ENCODE measurements around the gene ARFGEF3.
"Not testable (repeated sequence)": the region's sequence is repeated elsewhere in the genome, so short reads cannot be mapped to it uniquely, and the experiment has no call there.

ARFGEF3 gene, protein sequence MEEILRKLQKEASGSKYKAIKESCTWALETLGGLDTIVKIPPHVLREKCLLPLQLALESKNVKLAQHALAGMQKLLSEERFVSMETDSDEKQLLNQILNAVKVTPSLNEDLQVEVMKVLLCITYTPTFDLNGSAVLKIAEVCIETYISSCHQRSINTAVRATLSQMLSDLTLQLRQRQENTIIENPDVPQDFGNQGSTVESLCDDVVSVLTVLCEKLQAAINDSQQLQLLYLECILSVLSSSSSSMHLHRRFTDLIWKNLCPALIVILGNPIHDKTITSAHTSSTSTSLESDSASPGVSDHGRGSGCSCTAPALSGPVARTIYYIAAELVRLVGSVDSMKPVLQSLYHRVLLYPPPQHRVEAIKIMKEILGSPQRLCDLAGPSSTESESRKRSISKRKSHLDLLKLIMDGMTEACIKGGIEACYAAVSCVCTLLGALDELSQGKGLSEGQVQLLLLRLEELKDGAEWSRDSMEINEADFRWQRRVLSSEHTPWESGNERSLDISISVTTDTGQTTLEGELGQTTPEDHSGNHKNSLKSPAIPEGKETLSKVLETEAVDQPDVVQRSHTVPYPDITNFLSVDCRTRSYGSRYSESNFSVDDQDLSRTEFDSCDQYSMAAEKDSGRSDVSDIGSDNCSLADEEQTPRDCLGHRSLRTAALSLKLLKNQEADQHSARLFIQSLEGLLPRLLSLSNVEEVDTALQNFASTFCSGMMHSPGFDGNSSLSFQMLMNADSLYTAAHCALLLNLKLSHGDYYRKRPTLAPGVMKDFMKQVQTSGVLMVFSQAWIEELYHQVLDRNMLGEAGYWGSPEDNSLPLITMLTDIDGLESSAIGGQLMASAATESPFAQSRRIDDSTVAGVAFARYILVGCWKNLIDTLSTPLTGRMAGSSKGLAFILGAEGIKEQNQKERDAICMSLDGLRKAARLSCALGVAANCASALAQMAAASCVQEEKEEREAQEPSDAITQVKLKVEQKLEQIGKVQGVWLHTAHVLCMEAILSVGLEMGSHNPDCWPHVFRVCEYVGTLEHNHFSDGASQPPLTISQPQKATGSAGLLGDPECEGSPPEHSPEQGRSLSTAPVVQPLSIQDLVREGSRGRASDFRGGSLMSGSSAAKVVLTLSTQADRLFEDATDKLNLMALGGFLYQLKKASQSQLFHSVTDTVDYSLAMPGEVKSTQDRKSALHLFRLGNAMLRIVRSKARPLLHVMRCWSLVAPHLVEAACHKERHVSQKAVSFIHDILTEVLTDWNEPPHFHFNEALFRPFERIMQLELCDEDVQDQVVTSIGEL (N-terminal part only)

DNA sequence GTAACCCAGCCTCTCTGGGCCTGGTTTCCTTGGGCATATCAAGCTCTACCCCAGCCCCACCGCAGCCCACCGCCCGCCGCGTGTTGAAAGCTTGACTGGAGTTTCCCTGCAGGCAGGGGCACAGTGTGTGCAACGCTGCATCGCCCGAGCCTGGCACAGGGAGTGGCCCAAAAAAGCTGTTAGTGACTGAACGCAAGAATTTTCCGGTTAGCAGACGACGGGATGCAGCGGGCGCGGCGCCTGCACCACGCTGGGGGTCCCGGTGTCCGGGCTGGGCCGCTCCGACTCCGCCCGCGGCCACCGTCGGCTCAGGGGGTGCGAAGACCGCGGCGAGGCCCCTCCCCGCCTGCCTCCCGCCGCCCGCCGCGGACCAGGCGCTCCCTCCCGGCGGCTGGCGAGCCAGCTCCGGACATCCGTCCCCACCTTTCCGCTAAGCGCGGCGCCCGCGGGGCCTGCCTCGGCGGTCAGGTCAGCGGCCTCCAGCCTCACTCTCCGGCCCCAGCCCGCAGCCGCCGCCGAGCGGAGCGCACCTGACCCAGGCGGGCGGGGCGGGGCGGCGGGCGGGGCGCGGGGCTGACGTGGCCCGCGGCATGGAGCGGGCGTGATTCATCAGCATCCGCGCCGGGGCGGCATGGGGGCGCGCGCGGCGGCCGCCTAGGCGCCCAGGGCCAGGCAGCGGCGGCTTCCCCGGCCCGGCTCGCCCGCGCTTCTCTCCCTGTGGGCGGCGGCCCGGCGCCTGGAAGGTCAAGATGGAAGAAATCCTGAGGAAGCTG lies at the start of gene ARFGEF3:
Gene ARFGEF3 (plus strand): TSS at position 602 of the 773 bp plus-strand sequence. CDS start 148 bp downstream, at position 750.
- DNase-seq: peak; percentile 86

DNA sequence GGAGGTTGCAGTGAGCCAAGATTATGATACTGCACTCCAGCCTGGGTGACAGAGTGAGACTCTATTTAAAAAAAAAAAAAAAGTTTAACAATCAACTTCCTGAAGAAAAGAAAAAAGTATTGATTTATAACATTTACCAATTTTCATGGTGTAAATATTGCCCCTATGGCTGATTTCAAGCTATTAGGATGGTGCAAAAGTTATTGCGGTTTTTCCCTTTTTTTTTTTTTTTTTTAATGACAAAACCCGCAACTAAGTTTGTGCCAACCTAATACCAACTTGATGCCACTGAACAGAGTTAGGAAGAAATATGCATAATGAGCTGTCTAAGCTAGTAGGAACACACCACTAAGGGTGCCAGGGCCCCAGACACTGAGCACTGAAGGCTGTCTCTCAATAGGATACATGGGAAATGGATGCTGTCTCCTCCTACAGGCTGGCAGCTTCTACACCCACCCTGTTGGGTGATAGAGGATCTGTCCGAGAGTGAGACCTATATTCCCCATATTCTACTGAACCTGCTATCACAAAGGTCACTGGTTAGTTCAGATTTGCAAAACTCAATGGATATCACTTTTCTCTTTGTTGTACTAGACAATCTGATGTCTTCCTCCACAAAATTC lies 48.0 kb upstream of the ARFGEF3 start:
- DNase-seq: no peak

DNA sequence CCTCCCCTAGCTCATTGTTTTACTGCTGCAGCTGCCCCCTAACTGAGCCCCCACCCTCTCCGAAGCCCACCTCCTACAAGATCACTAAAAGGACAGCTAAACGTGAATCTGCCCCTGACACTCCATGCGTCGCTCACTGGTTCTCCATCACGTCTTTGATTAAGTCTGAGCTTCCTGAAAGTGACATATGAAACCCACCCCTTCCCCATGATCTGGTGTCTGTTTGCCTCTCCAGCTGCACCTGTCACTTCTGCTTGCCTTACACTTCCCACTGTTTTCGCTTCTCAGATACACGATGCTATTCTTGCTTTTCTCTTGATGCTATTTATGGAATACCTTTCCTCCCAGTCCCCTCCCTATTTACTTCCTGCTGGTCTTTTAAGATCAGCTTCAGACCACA lies 46.5 kb upstream of the ARFGEF3 start:
- DNase-seq: peak; percentile 24

DNA sequence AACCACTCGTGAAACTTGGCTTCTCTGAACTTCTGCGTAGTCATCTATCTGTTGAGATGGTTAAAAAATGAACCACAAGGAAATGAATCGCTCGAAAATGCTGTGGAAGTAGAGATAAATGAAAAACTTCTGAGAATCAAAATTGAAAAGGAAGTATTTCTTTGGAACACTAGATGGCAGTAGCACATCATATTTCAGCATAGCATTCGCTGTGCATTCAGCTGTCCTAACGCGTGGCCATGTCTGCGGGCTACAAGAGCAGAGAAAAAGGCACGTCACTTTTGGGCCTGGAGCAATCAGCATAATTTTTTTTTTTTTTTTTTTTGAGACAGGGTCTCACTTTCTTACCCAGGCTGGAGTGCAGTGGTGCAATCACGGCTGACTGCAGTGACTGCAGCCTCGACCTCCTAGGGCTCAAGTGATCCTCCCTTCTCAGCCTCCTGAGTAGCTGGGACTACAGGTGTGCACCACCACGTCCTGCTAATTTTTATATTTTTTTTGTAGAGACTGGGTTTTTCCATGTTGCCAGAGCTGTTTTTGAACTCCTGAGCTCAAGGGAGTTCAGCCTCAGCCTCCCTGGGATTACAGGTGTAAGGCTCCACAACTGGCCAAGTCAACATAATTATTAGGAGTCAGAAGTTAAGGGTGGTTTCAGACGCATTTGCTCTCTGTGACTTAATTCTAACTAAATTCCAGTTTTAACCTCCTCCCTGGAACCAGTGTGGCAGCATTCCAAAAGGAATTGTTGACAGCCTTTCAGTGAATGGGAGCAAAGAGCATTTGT lies 45.7 kb upstream of the ARFGEF3 start:
- DNase-seq: peak; percentile 84

DNA sequence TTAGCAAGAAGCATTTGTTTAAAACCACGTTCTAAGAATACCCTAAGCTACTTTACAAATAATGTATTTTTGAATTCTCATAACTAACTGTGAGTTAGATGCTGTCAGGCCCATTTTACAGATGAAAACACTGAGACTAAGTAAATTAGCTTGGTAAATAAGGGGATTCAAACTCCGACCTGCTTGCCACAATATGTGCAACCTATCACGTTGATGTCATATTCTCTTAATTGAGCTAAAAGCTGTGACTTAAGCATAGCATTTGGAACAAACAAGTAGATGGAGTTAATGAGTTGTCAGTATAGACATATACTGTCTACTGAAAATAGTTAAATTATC lies 45.1 kb upstream of the ARFGEF3 start:
- DNase-seq: no peak

DNA sequence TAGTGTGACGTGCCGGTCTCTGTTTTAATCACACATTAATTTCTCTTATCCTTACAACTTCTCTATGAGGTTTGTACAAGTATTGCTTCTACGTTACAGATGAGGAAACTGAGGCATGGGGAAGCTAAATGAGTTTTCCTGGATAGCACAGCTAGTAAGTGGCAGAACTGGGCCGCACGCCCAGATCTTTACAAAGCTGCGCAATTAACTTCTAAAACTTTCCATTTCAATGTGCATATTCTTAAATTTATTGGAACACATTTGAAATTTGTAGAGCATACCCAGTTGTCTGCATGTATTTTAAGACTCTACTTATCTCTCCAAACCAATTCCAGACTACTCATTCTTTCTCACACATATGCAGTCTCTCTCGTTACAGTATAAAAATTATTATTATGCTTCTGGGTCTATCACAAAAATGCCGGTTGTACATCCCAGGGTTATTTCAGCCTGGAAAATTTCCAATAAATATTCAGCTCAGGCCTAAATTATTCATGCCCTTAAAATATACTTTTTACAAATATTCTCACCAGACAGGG lies 44.3 kb upstream of the ARFGEF3 start:
- DNase-seq: no peak

DNA sequence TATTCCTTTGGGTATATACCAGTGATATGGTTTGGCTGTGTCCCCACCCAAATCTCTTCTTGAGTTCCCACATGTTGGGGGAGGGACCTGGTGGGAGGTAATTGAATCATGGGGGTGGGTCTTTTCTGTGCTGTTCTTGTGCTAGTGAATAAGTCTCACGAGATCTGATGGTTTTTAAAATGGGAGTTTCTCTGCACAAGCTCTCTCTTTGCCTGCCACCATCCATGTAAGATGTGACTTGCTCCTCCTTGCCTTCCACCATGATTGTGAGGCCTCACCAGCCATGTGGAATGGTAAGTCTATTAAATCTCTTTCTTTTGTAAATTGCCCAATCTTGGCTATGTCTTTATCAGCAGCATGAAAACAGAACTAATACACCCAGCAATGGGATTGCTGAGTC lies 42.5 kb upstream of the ARFGEF3 start:
- not testable (repeated sequence) for DNase-seq

DNA sequence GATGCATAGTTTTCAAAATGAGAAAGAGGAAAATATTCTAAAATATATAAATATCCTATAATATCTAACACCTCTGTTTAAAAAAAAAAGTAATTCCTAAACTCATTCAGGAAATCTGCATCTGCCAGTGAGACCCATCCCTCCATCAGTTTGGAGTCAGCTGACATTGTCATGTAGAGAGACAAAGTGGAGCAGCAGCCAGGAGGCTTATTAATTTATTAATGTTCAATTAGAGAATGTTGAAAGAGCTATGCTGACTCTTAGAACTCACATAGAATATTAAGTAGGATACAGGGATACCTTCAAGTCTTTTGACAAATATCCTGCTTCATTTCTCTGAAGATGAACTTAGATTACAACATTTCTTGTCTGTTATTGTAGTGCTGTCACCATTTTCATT lies 41.8 kb upstream of the ARFGEF3 start:
- DNase-seq: no peak

DNA sequence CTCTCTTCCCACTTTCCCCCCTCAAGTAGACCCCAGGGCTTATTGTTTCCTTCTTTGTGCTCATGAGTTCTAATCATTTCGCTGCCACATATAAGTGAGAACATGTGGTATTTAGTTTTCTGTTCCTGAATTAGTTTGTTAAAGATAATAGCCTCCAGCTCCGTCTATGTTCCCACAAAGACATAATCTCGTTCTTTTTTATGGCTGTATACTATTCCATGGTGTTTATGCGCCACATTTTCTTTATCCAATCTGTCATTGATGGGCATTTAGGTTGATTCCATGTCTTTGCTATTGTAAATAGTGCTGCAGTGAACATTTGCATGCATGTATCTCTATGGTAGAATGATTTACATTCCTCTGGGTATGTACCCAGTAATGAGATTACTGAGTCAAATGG lies 37.6 kb upstream of the ARFGEF3 start:
- DNase-seq: no peak

DNA sequence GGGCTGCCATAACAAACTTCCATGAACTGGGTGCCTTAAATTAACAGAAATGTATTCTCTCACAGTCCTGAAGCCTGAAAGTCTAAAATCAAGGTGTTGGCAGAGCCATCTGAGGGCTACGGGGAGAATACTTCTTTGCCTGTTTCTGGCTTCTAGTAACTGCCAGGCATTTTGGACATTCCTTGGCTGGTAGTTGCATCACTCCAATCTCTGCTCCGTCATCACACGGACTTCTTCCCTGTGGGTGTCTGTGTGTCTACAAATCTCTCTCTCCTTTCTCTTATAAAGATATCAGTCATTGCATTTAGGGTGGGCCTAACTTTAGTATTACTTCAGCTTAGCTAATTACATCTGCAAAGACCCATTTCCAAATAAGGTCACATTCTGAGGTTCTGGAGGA lies 33.6 kb upstream of the ARFGEF3 start:
- DNase-seq: no peak

DNA sequence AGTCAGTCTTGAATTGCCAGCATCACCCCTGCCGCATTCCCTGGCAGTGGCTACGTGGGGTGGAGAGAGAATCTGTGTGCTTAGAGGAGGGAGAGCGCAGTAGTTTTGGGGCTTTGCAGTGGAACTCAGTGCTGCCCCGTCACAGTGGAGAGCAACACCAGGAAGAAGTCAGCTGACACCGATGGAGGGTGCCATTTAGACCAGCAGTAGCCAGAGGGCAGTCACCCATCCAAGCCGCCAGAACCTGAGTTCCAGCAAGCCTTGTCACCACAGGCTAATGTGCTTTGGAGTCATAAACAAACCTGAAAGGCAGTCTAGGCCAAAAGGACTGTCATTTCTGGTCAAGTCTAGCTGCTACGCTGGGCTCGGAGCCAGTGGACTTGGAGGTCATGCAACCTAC lies 32.5 kb upstream of the ARFGEF3 start:
- DNase-seq: peak; percentile 14

DNA sequence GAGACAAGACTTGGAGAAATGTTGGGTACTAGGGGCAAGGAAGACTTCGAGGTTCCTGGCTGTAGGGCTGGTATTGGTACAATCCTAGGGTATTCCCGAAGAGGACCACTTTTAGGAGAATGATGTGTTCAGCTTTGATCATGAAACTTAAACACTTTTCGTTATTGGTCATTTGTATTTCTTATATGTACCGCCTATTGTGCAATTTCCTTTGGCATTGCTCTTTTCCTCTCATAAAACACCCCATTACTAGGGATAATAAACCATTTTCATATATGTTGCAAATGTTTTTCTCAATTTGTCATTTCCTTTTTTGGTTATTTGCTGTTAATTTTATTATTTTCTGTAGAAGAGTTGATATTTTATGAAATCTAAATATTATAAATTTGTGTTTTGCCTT lies 18.9 kb upstream of the ARFGEF3 start:
- DNase-seq: no peak

DNA sequence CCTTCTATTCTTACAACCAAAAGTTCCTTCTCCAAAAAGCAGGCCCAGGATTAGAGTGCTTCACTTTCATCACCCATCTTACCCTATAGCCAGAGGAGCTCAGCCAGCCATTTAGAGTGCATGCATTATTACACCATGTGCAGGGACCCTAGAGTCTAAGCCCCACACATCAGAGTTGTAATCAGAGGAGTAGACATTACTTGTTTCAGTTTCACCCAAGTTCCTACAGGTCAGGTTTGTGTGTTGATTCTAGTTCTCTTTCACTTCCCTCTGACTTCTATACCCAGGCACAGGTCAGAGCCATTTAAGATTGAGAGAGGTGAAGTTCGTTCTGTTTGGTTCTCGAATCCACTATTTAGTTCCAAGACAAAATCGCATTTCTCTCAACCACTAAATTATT lies 16.3 kb upstream of the ARFGEF3 start:
- no peak for DNase-seq

DNA sequence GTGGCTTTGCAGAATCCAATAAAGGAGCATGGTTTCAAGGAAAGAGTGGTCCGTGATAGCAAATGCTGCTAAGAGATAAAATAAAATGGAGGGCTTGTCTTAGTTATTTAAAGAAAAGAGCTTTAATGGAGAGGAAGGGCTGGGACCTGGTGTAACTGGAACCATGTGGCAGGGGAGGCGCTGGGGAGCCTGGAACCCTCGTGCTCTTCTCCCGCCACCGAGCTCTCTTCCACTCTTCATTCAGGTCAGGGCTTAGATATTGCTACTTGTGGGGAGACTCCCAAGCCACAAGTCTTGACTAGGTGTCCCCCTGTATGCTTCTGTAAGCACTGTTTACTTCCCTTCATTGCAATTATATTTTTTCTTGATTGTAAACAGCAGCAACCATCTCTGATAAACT lies 15.2 kb upstream of the ARFGEF3 start:
- DNase-seq: no peak

DNA sequence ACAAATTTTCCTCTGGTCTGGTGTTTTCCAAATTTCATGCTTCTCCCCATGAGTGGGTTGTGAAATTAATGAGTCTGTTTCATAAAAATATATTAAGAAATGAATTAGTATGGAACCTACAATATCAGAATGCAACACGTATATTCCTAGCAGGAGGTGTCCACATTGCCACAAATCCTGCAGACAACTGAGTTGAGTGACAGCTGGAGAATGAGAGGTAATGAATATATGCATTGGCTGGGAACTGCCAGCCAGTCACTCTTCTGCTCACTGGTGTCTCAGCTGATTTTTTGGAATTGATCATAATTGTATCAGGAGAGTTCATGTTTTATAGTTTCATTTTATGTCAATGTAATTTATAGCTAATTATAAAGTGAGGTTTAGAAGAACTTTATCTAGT lies 6.3 kb upstream of the ARFGEF3 start:
- no peak for DNase-seq

DNA sequence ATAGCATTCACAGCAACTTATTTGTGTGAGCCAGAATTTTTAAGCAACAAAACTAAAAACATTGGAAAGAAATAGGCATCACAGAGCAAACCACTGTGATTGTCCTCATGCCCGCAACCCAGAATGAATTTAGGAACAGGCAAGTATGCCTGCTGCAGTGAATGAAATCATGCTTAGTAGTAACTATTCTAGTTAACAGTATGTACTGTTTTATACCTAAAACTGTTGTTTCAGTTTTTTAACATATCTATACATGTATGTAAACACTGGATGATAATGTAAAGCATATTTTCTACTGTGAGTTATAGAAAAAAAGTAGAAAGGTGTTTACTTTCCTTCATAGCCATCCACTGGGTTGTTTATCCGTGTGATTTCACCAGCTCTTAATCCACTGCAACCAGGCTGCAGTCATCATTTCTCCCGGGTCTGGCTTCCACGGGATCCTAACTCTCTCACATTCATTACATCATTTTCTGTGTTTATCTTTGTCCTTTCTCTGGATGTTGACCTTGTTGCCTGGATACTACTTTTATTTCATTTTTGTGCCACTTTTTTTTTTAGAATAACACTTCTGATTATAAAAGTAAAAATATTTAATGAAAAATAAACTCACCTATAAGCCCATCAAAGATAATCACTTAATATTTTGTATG lies 3.6 kb upstream of the ARFGEF3 start:
- DNase-seq: peak; percentile 85

DNA sequence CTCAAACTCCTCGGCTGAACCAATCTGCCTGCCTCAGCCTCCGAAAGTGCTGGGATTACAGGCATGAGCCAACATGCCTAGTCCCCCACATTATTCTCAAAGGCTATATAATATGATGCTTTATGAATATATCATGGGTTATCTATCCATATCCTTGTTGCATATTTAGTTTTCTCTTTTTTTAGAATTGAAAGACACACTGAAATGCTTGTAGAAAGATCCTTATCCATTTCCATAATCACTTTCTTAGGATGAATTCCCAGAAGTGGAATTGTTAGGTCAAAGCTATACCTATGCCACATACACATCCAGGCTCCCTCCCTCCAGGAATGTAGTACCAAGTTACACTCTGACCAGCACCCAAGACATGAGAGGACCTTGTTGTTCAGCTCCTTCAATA lies 2.5 kb upstream of the ARFGEF3 start:
- no peak for DNase-seq

DNA sequence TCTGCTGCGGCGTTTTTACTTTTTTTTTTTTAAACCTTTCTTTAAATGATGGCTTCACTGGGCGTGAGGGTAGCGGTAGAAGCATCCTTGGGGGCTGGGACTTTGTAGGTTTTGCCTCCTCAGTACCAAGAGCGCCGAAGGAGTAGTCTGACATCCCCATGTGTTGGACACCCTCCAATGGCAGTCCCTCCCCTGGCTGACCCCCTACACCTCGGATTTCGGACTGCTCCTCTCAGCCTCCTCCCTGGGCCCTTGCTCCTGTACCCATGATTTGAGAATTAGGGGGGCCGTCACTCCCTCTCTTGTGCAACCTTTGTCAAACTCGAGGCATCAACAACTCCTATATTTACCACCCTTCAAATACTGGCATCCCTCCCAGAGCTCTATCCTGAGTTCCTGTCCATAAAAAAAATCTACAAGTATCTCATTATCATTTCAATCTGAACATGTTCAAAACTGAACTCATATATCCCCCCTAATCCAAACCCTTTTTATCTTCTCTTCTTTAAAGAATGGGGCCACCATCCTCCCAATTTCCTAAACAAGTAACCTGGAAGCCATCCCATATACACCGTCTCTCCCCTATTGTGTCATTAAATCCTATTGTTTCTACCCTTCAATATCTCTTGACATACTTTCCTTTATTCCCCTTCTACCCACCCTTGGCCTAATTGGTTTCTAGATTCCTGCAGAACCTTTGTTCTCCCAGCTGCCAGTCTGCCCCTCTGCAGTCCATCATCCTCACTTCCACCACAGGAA lies 1.2 kb upstream of the ARFGEF3 start:
- peak; percentile 16 for DNase-seq

DNA sequence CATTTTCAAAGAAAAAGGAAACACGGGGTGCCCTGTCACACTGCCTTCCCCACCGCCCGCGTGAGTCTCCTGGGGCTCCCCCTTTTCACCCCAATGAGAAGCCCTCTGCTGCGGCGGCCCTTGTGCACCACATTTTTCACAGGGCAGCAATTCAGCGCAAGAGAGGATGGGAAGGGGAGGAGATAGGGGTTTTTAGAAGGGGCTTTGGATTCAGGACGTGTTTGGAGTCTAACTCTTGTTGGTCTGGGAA lies 726 bp upstream of the ARFGEF3 start:
- DNase-seq: no peak

Measured in DMS53 (cell line).